K562 (cell line): ENCODE measurements around the gene RPS2. TPM values are rescaled to one million over a fixed set of nuclear protein-coding genes. Genes with fewer than 3 reads are reported as not detected.
A peak's percentile ranks its signal among the peaks of the same experiment; 100 is the strongest.

Source experiments
- ATAC-seq: fragments of 200-7000 bp; cut with Tn5 transposase; 3 replicates; pipeline ENCODE4 v1.9.1; 2020; ENCODE audit warnings: moderate library complexity
- BruUV-seq: library from RNA; stranded (reverse); fragments of 400-500 nt; replicated peaks from 2 replicates; lab custom pipeline; 2021; lab: Mats Ljungman, UMichigan
- CTCF ChIA-PET: fragments of 300-600 bp; formaldehyde crosslinking; extraction: SDS; loops from one replicate; lab custom pipeline; 2021; ENCODE audit warnings: low intra/inter-chr PET ratio; lab: Yijun Ruan, JAX
- POLR2A ChIA-PET: fragments of 300-600, 350-650 bp; sonication (Branson Sonifier 250); formaldehyde crosslinking; extraction: SDS; loops from one replicate; lab custom pipeline; 2021; ENCODE audit warnings: antibody characterized with exemption, inconsistent platforms; lab: Yijun Ruan, JAX
- DNase-seq, 4 experiments: peaks; one replicate each; pipeline versions ENCODE4 v3.0.0 to v3.0.0-alpha.2; 2011 to 2018; ENCODE audit warnings: low spot score in 3 of 4, mixed read lengths in 3 of 4; ENCODE audit errors: extremely low read depth in 1 of 4
- FAIRE-seq: peaks from 2 replicates; lab custom pipeline; 2011; peaks lifted over from hg19 to GRCh38; lab: Jason Lieb, UNC
- H2AFZ ChIP-seq: 2 replicates; pipeline ENCODE4 v1.6.0; 2011; ENCODE audit warnings: low read depth, low read length, control low read depth, inconsistent platforms
- H3K27ac ChIP-seq: fragments of 200-600 bp; 3 replicates; pipeline ENCODE4 v1.8.0; 2011; ENCODE audit warnings: low read depth, mild to moderate bottlenecking, control low read depth, inconsistent platforms, low read length, moderate library complexity, mixed read lengths; ENCODE audit errors: extremely low read depth
- H3K27me3 ChIP-seq, 2 experiments: fragments of 300-600 bp in 1 of 2; 2 replicates in 1 of 2; 3 replicates in 1 of 2; pipeline versions ENCODE4 v1.6.0 to v1.8.0; 2011; ENCODE audit warnings: inconsistent platforms in 2 of 2, low read length in 2 of 2, mild to moderate bottlenecking in 1 of 2, mixed read lengths in 1 of 2, moderate library complexity in 1 of 2; ENCODE audit not compliant: control insufficient read depth in 2 of 2, insufficient read depth in 2 of 2
- H3K36me3 ChIP-seq: fragments of 300-600 bp; 3 replicates; pipeline ENCODE4 v1.8.0; 2011; ENCODE audit warnings: mild to moderate bottlenecking, low read length, inconsistent platforms; ENCODE audit not compliant: control insufficient read depth, insufficient read depth
- H3K4me1 ChIP-seq, 2 experiments: fragments of 200-600 bp in 1 of 2; replicated peaks in 1 of 2; 2 replicates in 1 of 2; 3 replicates in 1 of 2; pipeline versions ENCODE4 v1.5.1 to v1.8.0; 2011; ENCODE audit warnings: inconsistent platforms in 2 of 2, low read length in 2 of 2, mild to moderate bottlenecking in 1 of 2, mixed read lengths in 1 of 2, moderate library complexity in 1 of 2; ENCODE audit not compliant: control insufficient read depth in 2 of 2, insufficient read depth in 2 of 2
- H3K4me2 ChIP-seq: 2 replicates; pipeline ENCODE4 v1.6.1; 2011; ENCODE audit warnings: low read length, control low read depth, inconsistent platforms, mixed read lengths; ENCODE audit not compliant: insufficient read depth
- H3K4me3 ChIP-seq: fragments of 200-600 bp; sonication (generic), shearing (Covaris generic); 2 replicates; pipeline ENCODE4 v1.5.1; 2016; ENCODE audit warnings: control low read depth, inconsistent platforms
- H3K79me2 ChIP-seq: fragments of 200-600 bp; 3 replicates; pipeline ENCODE4 v1.8.0; 2011; ENCODE audit warnings: low read length, inconsistent platforms; ENCODE audit not compliant: control insufficient read depth, insufficient read depth
- H3K9ac ChIP-seq, 2 experiments: 2 replicates each; pipeline versions ENCODE4 v1.6.0 to v1.6.1; 2011; ENCODE audit warnings: low read depth in 2 of 2, low read length in 2 of 2, control low read depth in 1 of 2, inconsistent platforms in 1 of 2, mild to moderate bottlenecking in 1 of 2, mixed read lengths in 1 of 2; ENCODE audit not compliant: insufficient read depth in 1 of 2
- H3K9me1 ChIP-seq: one replicate; pipeline ENCODE4 v1.6.0; 2011; ENCODE audit warnings: inconsistent platforms, mild to moderate bottlenecking, low read length, moderate library complexity; ENCODE audit not compliant: control insufficient read depth, insufficient read depth
- H3K9me3 ChIP-seq: replicated peaks from 2 replicates; pipeline ENCODE4 v1.5.1; 2011; ENCODE audit warnings: low read depth, low read length, inconsistent platforms; ENCODE audit not compliant: control insufficient read depth, insufficient read depth
- H4K20me1 ChIP-seq: replicated peaks from 2 replicates; pipeline ENCODE4 v1.6.1; 2011; ENCODE audit warnings: low read length, inconsistent platforms, mixed read lengths; ENCODE audit not compliant: control insufficient read depth, insufficient read depth
- EZH2 ChIP-seq: IDR thresholded peaks from 2 replicates; pipeline ENCODE4 v1.6.1; 2012; ENCODE audit warnings: low read depth, mild to moderate bottlenecking, inconsistent platforms, low read length, borderline replicate concordance
- KLF13 ChIP-seq: fragments of 450-650 bp; IDR thresholded peaks from 2 replicates; pipeline ENCODE4 v1.6.1; 2016; ENCODE audit warnings: missing genetic modification characterization, low read depth, mild to moderate bottlenecking, missing compliant biosample characterization, moderate library complexity, borderline replicate concordance
- MAFG ChIP-seq: fragments of 450-650 bp; conservative IDR thresholded peaks from 2 replicates; pipeline ENCODE4 v1.6.1; 2016; ENCODE audit warnings: missing genetic modification characterization, missing compliant biosample characterization
- NFRKB ChIP-seq: fragments of 450-650 bp; IDR thresholded peaks from 2 replicates; pipeline ENCODE4 v1.6.1; 2016; ENCODE audit warnings: low read depth
- PHF20 ChIP-seq: fragments of 450-650 bp; IDR thresholded peaks from 2 replicates; pipeline ENCODE4 v1.6.1; 2018; ENCODE audit not compliant: partially characterized antibody
- RBM15 ChIP-seq: fragments of 200-400 bp; formaldehyde crosslinking; IDR thresholded peaks from 2 replicates; pipeline ENCODE4 v1.6.1; 2018; ENCODE audit warnings: mild to moderate bottlenecking, low read length, moderate library complexity; ENCODE audit not compliant: insufficient read depth
- SIN3A ChIP-seq, 2 experiments: fragments of 150-350 bp in 1 of 2; IDR thresholded peaks; 2 replicates each; pipeline ENCODE4 v1.6.1; 2011 to 2016; ENCODE audit warnings: borderline replicate concordance in 2 of 2, low read depth in 2 of 2, low read length in 2 of 2, mild to moderate bottlenecking in 2 of 2, moderate library complexity in 2 of 2; ENCODE audit not compliant: control insufficient read depth in 1 of 2
- SREBF1 ChIP-seq: fragments of 150-350 bp; IDR thresholded peaks from 2 replicates; pipeline ENCODE4 v1.6.1; 2014; ENCODE audit warnings: antibody characterized with exemption, low read depth, low read length, borderline replicate concordance
- ZBTB7A ChIP-seq: IDR thresholded peaks from 2 replicates; pipeline ENCODE4 v1.6.1; 2011; ENCODE audit warnings: low read depth, mild to moderate bottlenecking, low read length, moderate library complexity, borderline replicate concordance; ENCODE audit not compliant: control insufficient read depth
- ZNF263 ChIP-seq: sonication (generic); formaldehyde crosslinking; IDR thresholded peaks from 2 replicates; pipeline ENCODE4 v1.8.0; 2022; ENCODE audit warnings: mild to moderate bottlenecking, missing genetic modification reagents, borderline replicate concordance
- ZNF561 ChIP-seq: fragments of 450-650 bp; formaldehyde crosslinking; conservative IDR thresholded peaks from 2 replicates; pipeline ENCODE4 v1.4.0; 2020; ENCODE audit warnings: mild to moderate bottlenecking, moderate library complexity
- WGBS: fragments of 100-300 bp; shearing (Covaris generic); methylation state at CpG from one replicate; pipeline ENCODE4 v1.1.6; 2016; ENCODE audit warnings: low coverage, mixed read lengths; ENCODE audit not compliant: insufficient coverage; ENCODE audit errors: missing lambda C conversion rate; 5-methylcytosine and 5-hydroxymethylcytosine counted together
- in situ Hi-C: fragments of 300-500 bp; cut with MboI; formaldehyde crosslinking; loops from 4 replicates; pipeline ENCODE4 v1.15.0; 2018; ENCODE audit warnings: inconsistent platforms, mixed read lengths
- intact Hi-C: fragments of 100-400 bp; cut with micrococcal nuclease; formaldehyde crosslinking; loops from 2 replicates; pipeline ENCODE4 v1.14.2; 2022
- polyA plus RNA-seq, 8 experiments: library from polyadenylated mRNA; depleted of rRNA in 4 of 8; stranded (reverse) in 5 of 8; unstranded in 3 of 8; fragments of >200 nt; fragmentation: Nextera tagmentation in 2 of 8; fragmentation: Illumina TruSeq in 1 of 8; extraction: Ambion mirVana in 2 of 8; extraction: Trizol in 1 of 8; gene quantifications; 2 replicates each; pipeline versions ENCODE4 v1.2.1 to v1.2.3, GENCODE V29; 2011 to 2014; ENCODE audit warnings: inconsistent platforms in 1 of 8, missing spikeins in 1 of 8
- total RNA-seq, 7 experiments: library from RNA; depleted of rRNA in 6 of 7; stranded (reverse); fragments of >200 nt in 6 of 7; fragmentation: Illumina TruSeq in 2 of 7; extraction: Trizol in 2 of 7; gene quantifications; 2 replicates each; pipeline versions ENCODE4 v1.2.1 to v1.2.3, GENCODE V29; 2011 to 2021; ENCODE audit warnings: low replicate concordance in 1 of 7
- TF ChIP-seq, protein P1 (sequence below): conservative IDR thresholded peaks from 2 replicates; pipeline ENCODE4 v1.6.1; 2011; ENCODE audit warnings: low read depth, mild to moderate bottlenecking, low read length; ENCODE audit not compliant: control insufficient read depth
- TF ChIP-seq, protein P2 (sequence below): sonication (generic); formaldehyde crosslinking; IDR thresholded peaks from 2 replicates; pipeline ENCODE4 v1.8.1; 2023; ENCODE audit warnings: mild to moderate bottlenecking, missing genetic modification reagents, moderate library complexity

Gene RPS2
- total and polyA plus RNA-seq, 9 of the 15 experiments (the other 6 are each of a cell fraction or from before 2014, with no cell fraction given), result 834 to 4,794 (median 3,793) TPM

DNA sequence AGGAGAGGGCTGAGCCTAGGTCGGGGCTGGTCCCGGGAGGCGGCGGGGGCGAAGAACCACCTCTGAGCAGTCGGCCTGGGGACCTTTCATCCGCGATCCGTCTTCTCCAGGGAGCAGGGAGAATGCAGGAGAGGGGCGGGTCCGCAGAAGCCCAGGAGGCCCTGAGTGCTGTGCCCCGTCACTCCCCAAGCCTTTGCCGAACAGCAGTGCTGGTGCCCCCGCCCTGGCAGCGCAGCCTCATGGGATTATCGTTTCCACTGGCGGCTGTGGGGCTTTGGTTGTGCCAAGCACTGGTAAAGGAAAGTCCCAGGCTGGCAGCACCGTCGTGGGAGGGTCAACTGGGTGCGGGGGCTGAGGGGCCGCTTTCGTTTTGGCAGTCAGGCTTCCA lies 7.9 kb upstream of the RPS2 start:
- H4K20me1 ChIP-seq, result no peaks in the 10 kb centered on the region
- no peak for FAIRE-seq
- peaks cover 42% of the 10 kb centered on the region; the same call in 2 of the 3 replicates for H3K36me3 ChIP-seq
- peaks cover 7 to 70% of the 10 kb centered on the region in 2 experiments; a peak in 4 of 5 replicates for H3K4me1 ChIP-seq
- no peaks in the 10 kb centered on the region for H3K27me3 ChIP-seq
- H2AFZ ChIP-seq, result 0 out of 2 replicates have a peak overlapping the region, but pooled peaks have one; percentile 68
- H3K9me3 ChIP-seq, result no peaks in the 10 kb centered on the region
- POLR2A ChIA-PET, result interaction anchor here (1.0 to 2.2 kb wide), 7 partner anchors 8 to 183 kb away, joined by 3 to 16 read pairs (median 7); partner anchors contain the start of genes GFER, NDUFB10, NOXO1 and RPS2
- H3K27ac ChIP-seq, result peak overlapping the region; percentile 84
- H3K9ac ChIP-seq, result peak overlapping the region; percentile 90 to 99
- BruUV-seq, result TSS peak; percentile 59
- under 1% methylated on average over 22 of the region's 22 CpGs for WGBS
- CTCF ChIA-PET, result no interaction called here
- in situ Hi-C loops, result no loop called here
- TF ChIP-seq RBM15 (no peak), MAFG (tag) (no peak), ZNF561 (CRISPR knock-in tag) (no peak), ZNF263 (CRISPR knock-in tag) (no peak), NFRKB (no peak), ZBTB7A (peak; percentile 67; the same call in 1 of the 2 replicates), KLF13 (tag) (0 out of 2 replicates have a peak, but pooled peaks have one; percentile 26), SREBF1 (no peak), SIN3A (IDR thresholded peaks at IDR 0.05; ENCODE audit: borderline replicate concordance in 2 of 2, control insufficient read depth in 1 of 2, low read depth in 2 of 2, low read length in 2 of 2) (0 out of 4 replicates have a peak, but pooled peaks of 1 of the 2 experiments have one; percentile 69), PHF20 (no peak), EZH2 (no peak)
- TF ChIP-seq, protein P1, sequence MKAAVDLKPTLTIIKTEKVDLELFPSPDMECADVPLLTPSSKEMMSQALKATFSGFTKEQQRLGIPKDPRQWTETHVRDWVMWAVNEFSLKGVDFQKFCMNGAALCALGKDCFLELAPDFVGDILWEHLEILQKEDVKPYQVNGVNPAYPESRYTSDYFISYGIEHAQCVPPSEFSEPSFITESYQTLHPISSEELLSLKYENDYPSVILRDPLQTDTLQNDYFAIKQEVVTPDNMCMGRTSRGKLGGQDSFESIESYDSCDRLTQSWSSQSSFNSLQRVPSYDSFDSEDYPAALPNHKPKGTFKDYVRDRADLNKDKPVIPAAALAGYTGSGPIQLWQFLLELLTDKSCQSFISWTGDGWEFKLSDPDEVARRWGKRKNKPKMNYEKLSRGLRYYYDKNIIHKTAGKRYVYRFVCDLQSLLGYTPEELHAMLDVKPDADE, result 0 out of 2 replicates have a peak, but pooled peaks have one; percentile 36
- TF ChIP-seq, protein P2, sequence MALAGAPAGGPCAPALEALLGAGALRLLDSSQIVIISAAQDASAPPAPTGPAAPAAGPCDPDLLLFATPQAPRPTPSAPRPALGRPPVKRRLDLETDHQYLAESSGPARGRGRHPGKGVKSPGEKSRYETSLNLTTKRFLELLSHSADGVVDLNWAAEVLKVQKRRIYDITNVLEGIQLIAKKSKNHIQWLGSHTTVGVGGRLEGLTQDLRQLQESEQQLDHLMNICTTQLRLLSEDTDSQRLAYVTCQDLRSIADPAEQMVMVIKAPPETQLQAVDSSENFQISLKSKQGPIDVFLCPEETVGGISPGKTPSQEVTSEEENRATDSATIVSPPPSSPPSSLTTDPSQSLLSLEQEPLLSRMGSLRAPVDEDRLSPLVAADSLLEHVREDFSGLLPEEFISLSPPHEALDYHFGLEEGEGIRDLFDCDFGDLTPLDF, result no peak
- ATAC-seq, result peak; percentile 61
- peak overlapping the region; percentile 91 for H3K4me2 ChIP-seq
- peak in 1 of 4 experiments; percentile 46 for DNase-seq
- intact Hi-C loops, result no loop called here
- peaks cover 38% of the 10 kb centered on the region for H3K79me2 ChIP-seq
- H3K9me1 ChIP-seq, result peaks cover 3% of the 10 kb centered on the region
- H3K4me3 ChIP-seq, result peak overlapping the region; percentile 100
